ENCODE data around the gene PGC. TPM values are rescaled to one million over a fixed set of nuclear protein-coding genes. Genes with fewer than 3 reads are reported as not detected.

Gene PGC
- total RNA-seq, 1 donor from 2014 or later: not detected

DNA sequence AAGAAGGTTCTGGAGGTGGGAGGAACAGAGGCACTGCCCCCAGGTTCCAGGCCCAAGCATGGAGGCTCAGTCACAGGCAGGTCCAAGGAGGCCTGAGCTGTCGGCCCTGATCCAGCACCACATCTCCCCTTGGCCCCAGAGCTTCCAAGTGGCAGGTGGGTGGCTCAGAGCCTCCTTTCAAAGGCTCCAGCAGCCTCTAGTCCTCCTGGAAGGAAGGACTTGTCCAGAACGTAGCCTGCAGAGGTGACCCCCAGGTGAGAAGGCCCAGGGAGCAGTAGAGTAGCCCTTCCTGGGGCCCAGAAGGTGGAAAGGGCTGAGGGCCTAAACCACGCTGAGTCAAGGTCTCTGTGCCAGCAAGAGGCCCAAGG is 19.5 kb downstream of the PGC start:
- Mint-ChIP-seq H3K4me1 (ENCODE audit: low read depth) (peaks cover 6% of the 10 kb centered on the region), H3K27me3 (peaks cover 23% of the 10 kb centered on the region), H3K36me3 (ENCODE audit: insufficient read depth) (no peaks in the 10 kb centered on the region), H3K4me3 (ENCODE audit: low read depth) (no peak overlapping the region), H3K27ac (no peak overlapping the region), H3K9me3 (ENCODE audit: low read depth) (no peaks in the 10 kb centered on the region)
- DNase-seq (ENCODE audit: low spot score, unreplicated experiment): no peak
- TF ChIP-seq, protein P1, sequence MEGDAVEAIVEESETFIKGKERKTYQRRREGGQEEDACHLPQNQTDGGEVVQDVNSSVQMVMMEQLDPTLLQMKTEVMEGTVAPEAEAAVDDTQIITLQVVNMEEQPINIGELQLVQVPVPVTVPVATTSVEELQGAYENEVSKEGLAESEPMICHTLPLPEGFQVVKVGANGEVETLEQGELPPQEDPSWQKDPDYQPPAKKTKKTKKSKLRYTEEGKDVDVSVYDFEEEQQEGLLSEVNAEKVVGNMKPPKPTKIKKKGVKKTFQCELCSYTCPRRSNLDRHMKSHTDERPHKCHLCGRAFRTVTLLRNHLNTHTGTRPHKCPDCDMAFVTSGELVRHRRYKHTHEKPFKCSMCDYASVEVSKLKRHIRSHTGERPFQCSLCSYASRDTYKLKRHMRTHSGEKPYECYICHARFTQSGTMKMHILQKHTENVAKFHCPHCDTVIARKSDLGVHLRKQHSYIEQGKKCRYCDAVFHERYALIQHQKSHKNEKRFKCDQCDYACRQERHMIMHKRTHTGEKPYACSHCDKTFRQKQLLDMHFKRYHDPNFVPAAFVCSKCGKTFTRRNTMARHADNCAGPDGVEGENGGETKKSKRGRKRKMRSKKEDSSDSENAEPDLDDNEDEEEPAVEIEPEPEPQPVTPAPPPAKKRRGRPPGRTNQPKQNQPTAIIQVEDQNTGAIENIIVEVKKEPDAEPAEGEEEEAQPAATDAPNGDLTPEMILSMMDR (IDR thresholded peaks at IDR 0.05; ENCODE audit: unreplicated experiment): no peak

DNA sequence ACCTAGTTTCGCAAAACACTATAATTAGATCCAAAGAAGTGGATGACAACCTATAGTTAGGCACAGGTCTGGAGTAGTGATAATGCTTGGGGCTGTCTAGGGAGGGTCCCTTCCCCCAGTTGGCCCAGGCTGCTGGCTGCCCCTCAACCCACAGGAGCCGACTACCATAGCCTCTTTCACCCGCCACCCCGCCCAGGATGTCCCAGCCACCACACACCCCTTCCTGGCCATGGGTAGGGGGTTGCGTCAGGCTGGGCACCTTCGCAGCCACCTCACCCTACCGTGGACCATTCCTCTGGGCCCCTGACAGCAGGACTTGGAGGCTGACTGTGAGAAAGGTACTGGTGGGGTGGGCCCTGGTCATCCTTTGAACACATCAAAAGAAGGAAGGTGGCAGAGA is 20.3 kb downstream of the PGC start:
- Mint-ChIP-seq H3K4me3 (ENCODE audit: low read depth) (no peak overlapping the region), H3K9me3 (ENCODE audit: low read depth) (no peaks in the 10 kb centered on the region), H3K36me3 (ENCODE audit: insufficient read depth) (no peaks in the 10 kb centered on the region), H3K27ac (no peak overlapping the region), H3K4me1 (ENCODE audit: low read depth) (peaks cover 6% of the 10 kb centered on the region), H3K27me3 (peaks cover 18% of the 10 kb centered on the region)
- TF ChIP-seq, protein P1 (IDR thresholded peaks at IDR 0.05; ENCODE audit: unreplicated experiment): no peak
- DNase-seq (ENCODE audit: low spot score, unreplicated experiment): no peak

DNA sequence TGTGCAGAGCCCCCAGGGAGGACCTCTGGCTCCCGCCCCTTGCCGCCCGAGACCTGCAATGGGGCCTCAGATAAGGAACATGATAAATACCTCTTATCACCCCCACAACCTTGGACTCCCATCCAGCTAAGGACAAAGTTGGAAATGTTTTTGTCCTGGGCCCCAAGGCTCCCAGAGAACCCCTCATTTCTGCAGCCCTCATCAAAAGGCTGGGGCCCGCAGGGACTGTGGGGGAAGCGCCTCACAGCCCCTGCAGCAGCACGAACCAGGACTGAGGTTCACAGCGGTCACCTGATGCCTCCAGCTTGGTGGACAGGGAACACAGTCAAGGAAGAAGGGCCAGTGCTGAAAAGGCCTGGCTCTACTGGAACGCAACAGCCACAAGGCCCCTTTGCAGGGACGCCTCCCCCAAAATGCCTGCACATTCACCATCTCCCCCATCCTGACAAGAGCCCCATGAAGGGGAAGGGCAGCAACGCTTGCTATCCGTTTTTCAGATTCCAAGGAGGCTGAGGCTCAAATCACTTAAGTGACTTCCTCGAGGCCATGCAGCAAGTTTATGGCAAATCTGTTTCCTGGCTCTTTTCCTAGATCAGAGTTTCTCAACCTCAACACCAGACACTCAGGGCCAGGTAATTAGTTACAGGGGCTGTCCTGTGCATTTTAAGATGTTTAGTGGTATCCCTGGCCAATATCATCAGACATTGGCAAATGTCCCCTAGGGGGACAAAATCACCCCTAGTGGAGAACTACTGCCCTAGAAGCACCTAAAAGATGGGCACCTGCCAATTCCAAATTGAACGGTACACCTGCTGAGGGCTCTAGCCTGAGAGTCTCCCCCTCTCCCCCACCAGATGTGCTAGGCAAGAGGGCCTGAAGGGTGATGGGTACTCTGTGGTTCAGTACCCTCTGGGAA is 22.4 kb downstream of the PGC start:
- H3K9me3 Mint-ChIP-seq (ENCODE audit: low read depth): no peaks in the 10 kb centered on the region
- H3K4me3 Mint-ChIP-seq (ENCODE audit: low read depth): no peak overlapping the region
- DNase-seq (ENCODE audit: low spot score, unreplicated experiment): no peak
- peaks cover 6% of the 10 kb centered on the region for H3K4me1 Mint-ChIP-seq (ENCODE audit: low read depth)
- H3K36me3 Mint-ChIP-seq (ENCODE audit: insufficient read depth): no peaks in the 10 kb centered on the region
- H3K27me3 Mint-ChIP-seq: peaks cover 7% of the 10 kb centered on the region
- H3K27ac Mint-ChIP-seq: no peak overlapping the region
- TF ChIP-seq, protein P1 (IDR thresholded peaks at IDR 0.05; ENCODE audit: unreplicated experiment): no peak

DNA sequence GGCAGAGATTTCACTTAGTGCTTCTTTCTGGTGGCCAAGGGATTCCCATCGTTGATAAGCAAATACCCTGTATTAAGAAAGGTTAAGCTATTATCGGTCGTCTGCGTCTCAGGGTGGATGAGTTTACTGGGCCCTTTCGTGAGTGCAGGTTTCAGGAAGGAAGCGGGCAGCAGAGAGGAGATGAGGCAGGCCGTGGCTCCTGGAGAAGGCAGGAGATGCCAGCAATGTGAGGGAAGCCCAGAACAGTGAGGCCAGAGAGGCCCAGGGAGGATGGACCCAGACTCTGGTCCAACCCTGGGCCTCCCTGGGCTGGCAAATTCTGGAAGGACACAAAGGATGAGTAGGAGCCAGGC is 23.0 kb downstream of the PGC start:
- Mint-ChIP-seq H3K36me3 (ENCODE audit: insufficient read depth) (no peaks in the 10 kb centered on the region), H3K9me3 (ENCODE audit: low read depth) (no peaks in the 10 kb centered on the region), H3K4me1 (ENCODE audit: low read depth) (peaks cover 6% of the 10 kb centered on the region), H3K27ac (no peak overlapping the region), H3K27me3 (peaks cover 3% of the 10 kb centered on the region), H3K4me3 (ENCODE audit: low read depth) (no peak overlapping the region)
- TF ChIP-seq, protein P1 (IDR thresholded peaks at IDR 0.05; ENCODE audit: unreplicated experiment): no peak
- no peak for DNase-seq (ENCODE audit: low spot score, unreplicated experiment)

DNA sequence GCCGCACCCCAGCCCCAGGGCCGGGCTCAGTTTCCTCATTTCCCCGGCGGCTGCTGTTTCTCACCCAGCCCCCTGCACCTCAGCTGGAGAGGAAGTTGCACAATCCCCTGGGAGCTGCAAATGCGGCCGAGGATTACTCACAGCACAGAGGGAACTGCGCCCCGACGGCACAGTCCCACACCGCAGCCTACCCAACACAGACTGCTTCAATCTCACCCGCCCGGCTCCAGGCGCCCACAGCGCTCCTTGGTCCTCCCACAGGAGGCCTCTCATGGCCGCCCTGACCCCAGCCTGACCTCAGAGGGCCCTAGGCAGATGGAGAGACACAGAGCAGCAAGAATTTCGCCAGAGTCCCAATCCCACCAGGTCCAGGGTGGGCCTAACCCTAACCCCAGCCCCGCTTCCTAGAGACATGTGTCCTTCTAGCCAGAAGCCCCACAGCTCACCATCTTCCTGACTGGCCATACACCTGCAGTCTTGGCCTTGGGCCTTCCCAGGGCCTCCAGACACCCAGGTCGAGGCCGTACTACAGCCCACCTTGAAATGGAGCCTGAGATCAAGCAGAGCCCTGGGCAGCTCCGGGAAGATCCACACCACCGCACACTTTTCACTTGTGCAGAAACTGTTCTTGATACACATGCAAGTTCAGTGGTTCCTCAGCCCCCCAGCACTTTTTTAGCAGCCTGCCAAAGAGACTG is 23.5 kb downstream of the PGC start:
- peaks cover 6% of the 10 kb centered on the region for H3K4me1 Mint-ChIP-seq (ENCODE audit: low read depth)
- no peak overlapping the region for H3K4me3 Mint-ChIP-seq (ENCODE audit: low read depth)
- no peak for DNase-seq (ENCODE audit: low spot score, unreplicated experiment)
- TF ChIP-seq, protein P1 (IDR thresholded peaks at IDR 0.05; ENCODE audit: unreplicated experiment): no peak
- H3K36me3 Mint-ChIP-seq (ENCODE audit: insufficient read depth): no peaks in the 10 kb centered on the region
- H3K27me3 Mint-ChIP-seq: no peaks in the 10 kb centered on the region
- no peak overlapping the region for H3K27ac Mint-ChIP-seq
- H3K9me3 Mint-ChIP-seq (ENCODE audit: low read depth): no peaks in the 10 kb centered on the region

Data from progenitor cell of endocrine pancreas (in vitro differentiated cells).